ENCODE measurements around the gene FLVCR2.
A peak's percentile ranks its signal among the peaks of the same experiment; 100 is the strongest.

Gene FLVCR2

DNA sequence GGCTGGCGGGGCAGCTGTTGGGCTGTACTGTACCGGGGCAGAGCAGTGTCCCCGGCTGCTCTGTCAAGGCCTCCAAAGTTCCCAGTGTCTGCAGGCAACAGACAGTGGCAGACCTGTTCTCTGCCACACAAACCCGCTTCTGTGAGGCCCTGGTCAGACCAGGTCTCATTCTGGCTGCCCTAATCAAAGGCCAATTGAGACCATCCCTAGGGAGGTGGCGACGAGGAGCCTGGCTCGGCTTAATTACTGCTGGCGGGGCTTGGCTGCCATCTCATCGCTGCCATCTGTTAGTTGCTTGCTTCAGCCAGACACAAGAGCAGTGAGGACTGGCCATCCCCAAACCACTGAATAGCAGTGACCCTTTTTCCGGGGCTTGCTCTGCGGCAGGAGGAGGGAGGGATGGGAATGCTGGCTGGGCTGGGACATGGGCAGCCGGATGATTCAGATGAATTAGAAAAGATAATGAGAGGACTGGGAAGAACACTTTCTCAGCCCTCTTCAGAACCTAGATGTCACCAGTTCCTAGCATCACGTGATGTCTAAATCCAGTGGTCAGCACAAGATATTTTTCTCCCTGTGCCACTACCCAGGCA lies 57.8 kb downstream of the FLVCR2 start:
- TF ChIP-seq TCF4 (CRISPR knock-in tag; IDR thresholded peaks at IDR 0.05; ENCODE audit: borderline replicate concordance) = peak; percentile 44; the same call in 1 of the 2 replicates
- no peak for TF ChIP-seq RARB (CRISPR knock-in tag; IDR thresholded peaks at IDR 0.05)
- ATAC-seq = peak; percentile 69

DNA sequence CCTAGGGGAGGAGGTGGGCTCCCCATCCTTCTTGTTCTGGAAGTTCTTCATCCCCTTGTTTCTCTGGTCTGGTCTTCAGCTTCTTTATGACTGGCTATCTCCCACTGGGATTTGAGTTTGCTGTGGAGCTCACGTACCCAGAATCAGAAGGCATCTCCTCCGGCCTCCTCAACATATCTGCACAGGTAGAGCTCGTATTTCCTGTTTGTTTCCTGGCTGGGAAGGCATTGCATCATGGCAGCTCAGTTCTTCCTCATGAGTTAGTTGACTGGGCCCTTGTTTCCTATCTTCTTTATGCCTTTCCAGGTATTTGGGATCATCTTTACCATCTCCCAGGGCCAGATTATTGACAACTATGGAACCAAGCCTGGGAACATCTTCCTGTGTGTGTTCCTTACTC lies 62.5 kb downstream of the FLVCR2 start:
- TF ChIP-seq ZNF8 (CRISPR knock-in tag; IDR thresholded peaks at IDR 0.05) (no peak), OSR1 (CRISPR knock-in tag; IDR thresholded peaks at IDR 0.05) (no peak), POU6F1 (CRISPR knock-in tag; IDR thresholded peaks at IDR 0.05; ENCODE audit: borderline replicate concordance, low read depth) (no peak), ZC3H10 (CRISPR knock-in tag; IDR thresholded peaks at IDR 0.05) (no peak), ZNF565 (CRISPR knock-in tag; conservative IDR thresholded peaks at IDR 0.05; ENCODE audit: low read depth) (no peak), ARNTL (CRISPR knock-in tag; IDR thresholded peaks at IDR 0.05; ENCODE audit: borderline replicate concordance, low read depth) (no peak), PATZ1 (CRISPR knock-in tag; IDR thresholded peaks at IDR 0.05; ENCODE audit: borderline replicate concordance) (no peak), SNAI2 (CRISPR knock-in tag; IDR thresholded peaks at IDR 0.05) (no peak)
- TF ChIP-seq, protein P1, sequence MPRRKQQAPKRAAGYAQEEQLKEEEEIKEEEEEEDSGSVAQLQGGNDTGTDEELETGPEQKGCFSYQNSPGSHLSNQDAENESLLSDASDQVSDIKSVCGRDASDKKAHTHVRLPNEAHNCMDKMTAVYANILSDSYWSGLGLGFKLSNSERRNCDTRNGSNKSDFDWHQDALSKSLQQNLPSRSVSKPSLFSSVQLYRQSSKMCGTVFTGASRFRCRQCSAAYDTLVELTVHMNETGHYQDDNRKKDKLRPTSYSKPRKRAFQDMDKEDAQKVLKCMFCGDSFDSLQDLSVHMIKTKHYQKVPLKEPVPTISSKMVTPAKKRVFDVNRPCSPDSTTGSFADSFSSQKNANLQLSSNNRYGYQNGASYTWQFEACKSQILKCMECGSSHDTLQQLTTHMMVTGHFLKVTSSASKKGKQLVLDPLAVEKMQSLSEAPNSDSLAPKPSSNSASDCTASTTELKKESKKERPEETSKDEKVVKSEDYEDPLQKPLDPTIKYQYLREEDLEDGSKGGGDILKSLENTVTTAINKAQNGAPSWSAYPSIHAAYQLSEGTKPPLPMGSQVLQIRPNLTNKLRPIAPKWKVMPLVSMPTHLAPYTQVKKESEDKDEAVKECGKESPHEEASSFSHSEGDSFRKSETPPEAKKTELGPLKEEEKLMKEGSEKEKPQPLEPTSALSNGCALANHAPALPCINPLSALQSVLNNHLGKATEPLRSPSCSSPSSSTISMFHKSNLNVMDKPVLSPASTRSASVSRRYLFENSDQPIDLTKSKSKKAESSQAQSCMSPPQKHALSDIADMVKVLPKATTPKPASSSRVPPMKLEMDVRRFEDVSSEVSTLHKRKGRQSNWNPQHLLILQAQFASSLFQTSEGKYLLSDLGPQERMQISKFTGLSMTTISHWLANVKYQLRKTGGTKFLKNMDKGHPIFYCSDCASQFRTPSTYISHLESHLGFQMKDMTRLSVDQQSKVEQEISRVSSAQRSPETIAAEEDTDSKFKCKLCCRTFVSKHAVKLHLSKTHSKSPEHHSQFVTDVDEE (CRISPR knock-in tag; IDR thresholded peaks at IDR 0.05) = no peak
- TF ChIP-seq, protein P2, sequence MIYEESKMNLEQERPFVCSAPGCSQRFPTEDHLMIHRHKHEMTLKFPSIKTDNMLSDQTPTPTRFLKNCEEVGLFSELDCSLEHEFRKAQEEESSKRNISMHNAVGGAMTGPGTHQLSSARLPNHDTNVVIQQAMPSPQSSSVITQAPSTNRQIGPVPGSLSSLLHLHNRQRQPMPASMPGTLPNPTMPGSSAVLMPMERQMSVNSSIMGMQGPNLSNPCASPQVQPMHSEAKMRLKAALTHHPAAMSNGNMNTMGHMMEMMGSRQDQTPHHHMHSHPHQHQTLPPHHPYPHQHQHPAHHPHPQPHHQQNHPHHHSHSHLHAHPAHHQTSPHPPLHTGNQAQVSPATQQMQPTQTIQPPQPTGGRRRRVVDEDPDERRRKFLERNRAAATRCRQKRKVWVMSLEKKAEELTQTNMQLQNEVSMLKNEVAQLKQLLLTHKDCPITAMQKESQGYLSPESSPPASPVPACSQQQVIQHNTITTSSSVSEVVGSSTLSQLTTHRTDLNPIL (CRISPR knock-in tag; IDR thresholded peaks at IDR 0.05; ENCODE audit: low read depth) = no peak
- ATAC-seq = no peak

DNA sequence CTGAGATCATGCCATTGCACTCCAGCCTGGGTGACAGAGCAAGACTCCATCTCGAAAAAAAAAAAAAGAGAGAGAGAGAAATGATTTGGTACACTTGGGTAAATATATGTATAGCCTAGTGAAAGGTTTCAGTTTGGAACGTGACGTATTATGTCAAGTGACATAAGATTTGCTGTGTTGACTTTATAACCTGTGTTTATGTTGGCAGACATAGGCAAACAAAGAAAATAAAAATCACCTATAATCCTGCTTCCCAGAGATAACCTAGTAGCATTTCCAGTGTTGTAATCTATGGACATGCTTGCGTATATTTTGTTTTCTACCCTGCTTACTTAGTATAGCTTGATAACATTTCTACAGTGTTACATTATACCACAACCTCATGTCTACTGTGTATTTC lies 65.6 kb downstream of the FLVCR2 start:
- no peak for ATAC-seq
- TF ChIP-seq, protein P1 (CRISPR knock-in tag; IDR thresholded peaks at IDR 0.05) = no peak
- TF ChIP-seq OSR1 (CRISPR knock-in tag; IDR thresholded peaks at IDR 0.05) (no peak), ZFP30 (CRISPR knock-in tag; IDR thresholded peaks at IDR 0.05) (no peak), SNAI2 (CRISPR knock-in tag; IDR thresholded peaks at IDR 0.05) (no peak), PATZ1 (CRISPR knock-in tag; IDR thresholded peaks at IDR 0.05; ENCODE audit: borderline replicate concordance) (no peak), ARNTL (CRISPR knock-in tag; IDR thresholded peaks at IDR 0.05; ENCODE audit: borderline replicate concordance, low read depth) (no peak), ZNF70 (CRISPR knock-in tag; IDR thresholded peaks at IDR 0.05) (no peak), RARB (CRISPR knock-in tag; IDR thresholded peaks at IDR 0.05) (no peak), ZC3H10 (CRISPR knock-in tag; IDR thresholded peaks at IDR 0.05) (no peak), GLIS3 (CRISPR knock-in tag; IDR thresholded peaks at IDR 0.05) (no peak), POU6F1 (CRISPR knock-in tag; IDR thresholded peaks at IDR 0.05; ENCODE audit: borderline replicate concordance, low read depth) (no peak)
- TF ChIP-seq, protein P3, sequence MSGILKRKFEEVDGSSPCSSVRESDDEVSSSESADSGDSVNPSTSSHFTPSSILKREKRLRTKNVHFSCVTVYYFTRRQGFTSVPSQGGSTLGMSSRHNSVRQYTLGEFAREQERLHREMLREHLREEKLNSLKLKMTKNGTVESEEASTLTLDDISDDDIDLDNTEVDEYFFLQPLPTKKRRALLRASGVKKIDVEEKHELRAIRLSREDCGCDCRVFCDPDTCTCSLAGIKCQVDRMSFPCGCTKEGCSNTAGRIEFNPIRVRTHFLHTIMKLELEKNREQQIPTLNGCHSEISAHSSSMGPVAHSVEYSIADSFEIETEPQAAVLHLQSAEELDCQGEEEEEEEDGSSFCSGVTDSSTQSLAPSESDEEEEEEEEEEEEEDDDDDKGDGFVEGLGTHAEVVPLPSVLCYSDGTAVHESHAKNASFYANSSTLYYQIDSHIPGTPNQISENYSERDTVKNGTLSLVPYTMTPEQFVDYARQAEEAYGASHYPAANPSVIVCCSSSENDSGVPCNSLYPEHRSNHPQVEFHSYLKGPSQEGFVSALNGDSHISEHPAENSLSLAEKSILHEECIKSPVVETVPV (CRISPR knock-in tag; IDR thresholded peaks at IDR 0.05) = no peak

Measured in SK-N-SH treated with all-trans-retinoic acid at 6 μM for 48 hours (cell line).